BJ (cell line): ENCODE measurements around the gene FOLR1. TPM values are rescaled to one million over a fixed set of nuclear protein-coding genes. Genes with fewer than 3 reads are reported as not detected.

ENCODE experiments used
- CTCF ChIA-PET: fragments of 350-600 bp; formaldehyde crosslinking; extraction: SDS; loops from one replicate; lab custom pipeline; 2021; ENCODE audit warnings: antibody characterized with exemption, inconsistent platforms; lab: Yijun Ruan, JAX
- POLR2A ChIA-PET: fragments of 300-600 bp; sonication (Branson Sonifier 250); formaldehyde crosslinking; extraction: SDS; loops from one replicate; lab custom pipeline; 2021; ENCODE audit warnings: antibody characterized with exemption; lab: Charles Lee
- DNase-seq: peaks from one replicate; pipeline ENCODE4 v3.0.0-alpha.2; 2011; ENCODE audit warnings: low read depth
- H3K27me3 ChIP-seq: 2 replicates; pipeline ENCODE4 v1.6.0; 2011; ENCODE audit warnings: low read length; ENCODE audit not compliant: control insufficient read depth, insufficient read depth
- H3K36me3 ChIP-seq: 2 replicates; pipeline ENCODE4 v1.5.1; 2011; ENCODE audit warnings: low read length; ENCODE audit not compliant: control insufficient read depth, insufficient read depth
- H3K4me3 ChIP-seq: 2 replicates; pipeline ENCODE4 v1.5.1; 2011; ENCODE audit warnings: low read depth, mild to moderate bottlenecking, control low read depth, low read length
- CTCF ChIP-seq: IDR thresholded peaks from 2 replicates; pipeline ENCODE4 v1.5.1; 2011; ENCODE audit warnings: low read depth, mild to moderate bottlenecking, control low read depth, inconsistent platforms, low read length, moderate library complexity; ENCODE audit not compliant: insufficient read depth
- polyA plus RNA-seq: library from polyadenylated mRNA; depleted of rRNA; stranded (reverse); fragments of >200 nt; gene quantifications from 2 replicates; pipeline ENCODE4 v1.2.3, GENCODE V29; 2011

FOLR1 gene
- polyA plus RNA-seq, 1 experiment: 1.2 TPM

GRCh38 chr11:72232260-72233055 is 40.5 kb downstream of the FOLR1 start:
- CTCF ChIA-PET: no interaction called here

GRCh38 chr11:72233056-72233772 is 41.3 kb downstream of the FOLR1 start:
- TF ChIP-seq CTCF: no peak

More at GRCh38 chr11:72232260-72233055, 40.5 kb downstream of the FOLR1 start:
- DNase-seq: no peak
- POLR2A ChIA-PET: no interaction called here
- H3K27me3 ChIP-seq: no peaks in the 10 kb centered on the region
- H3K4me3 ChIP-seq: no peak overlapping the region
- H3K36me3 ChIP-seq: peaks cover 68% of the 10 kb centered on the region
- no peak for TF ChIP-seq CTCF

GRCh38 chr11:72233773-72234513 is 42.0 kb downstream of the FOLR1 start:
- H3K36me3 ChIP-seq: peaks cover 66% of the 10 kb centered on the region
- no peak for DNase-seq
- TF ChIP-seq CTCF: no peak
- ChIA-PET POLR2A (no interaction called here), CTCF (no interaction called here)
- H3K4me3 ChIP-seq: no peak overlapping the region
- no peaks in the 10 kb centered on the region for H3K27me3 ChIP-seq

More at GRCh38 chr11:72233056-72233772, 41.3 kb downstream of the FOLR1 start:
- H3K36me3 ChIP-seq: peaks cover 70% of the 10 kb centered on the region
- H3K27me3 ChIP-seq: no peaks in the 10 kb centered on the region
- H3K4me3 ChIP-seq: no peak overlapping the region
- ChIA-PET POLR2A (no interaction called here), CTCF (no interaction called here)
- no peak for DNase-seq

- Histone ChIP-seq H3K27me3 (no peaks in the 10 kb centered on the region), H3K36me3 (peaks cover 62% of the 10 kb centered on the region), H3K4me3 (no peak overlapping the region)
- no peak for TF ChIP-seq CTCF
- CTCF ChIA-PET: no interaction called here
- POLR2A ChIA-PET: no interaction called here
- DNase-seq: no peak
These were observed 42.5 kb downstream of the FOLR1 start for GRCh38 chr11:72234514-72234830.

- DNase-seq: no peak
- CTCF ChIA-PET: no interaction called here
- TF ChIP-seq CTCF: no peak
- POLR2A ChIA-PET: no interaction called here
- Histone ChIP-seq H3K27me3 (no peaks in the 10 kb centered on the region), H3K4me3 (no peak overlapping the region), H3K36me3 (peaks cover 57% of the 10 kb centered on the region)
These were observed 43.0 kb downstream of the FOLR1 start for GRCh38 chr11:72234920-72235319.
